HS-5 (cell line): ENCODE data around the gene SGMS1.

Experiments used
- DNase-seq: peaks from one replicate; pipeline ENCODE4 v3.0.0-alpha.2; 2012; ENCODE audit warnings: low read depth

The SGMS1 gene

GRCh38 chr10:50613150-50613549 is 10.6 kb downstream of the SGMS1 start:
- no peak for DNase-seq

GRCh38 chr10:50610368-50610767 is 13.4 kb downstream of the SGMS1 start:
- DNase-seq, result no peak

GRCh38 chr10:50607356-50607925 is 16.3 kb downstream of the SGMS1 start:
- DNase-seq, result no peak

GRCh38 chr10:50605951-50606270 is 17.8 kb downstream of the SGMS1 start:
- DNase-seq, result no peak

GRCh38 chr10:50605269-50605950 is 18.3 kb downstream of the SGMS1 start:
- no peak for DNase-seq

GRCh38 chr10:50604809-50605208 is 18.9 kb downstream of the SGMS1 start:
- DNase-seq, result no peak

GRCh38 chr10:50604049-50604640 is 19.6 kb downstream of the SGMS1 start:
- DNase-seq, result no peak

- no peak for DNase-seq
Observed at GRCh38 chr10:50603151-50603850, 20.5 kb downstream of the SGMS1 start.

GRCh38 chr10:50601974-50602373 is 21.8 kb downstream of the SGMS1 start:
- no peak for DNase-seq

- no peak for DNase-seq
Observed at GRCh38 chr10:50600831-50601477, 22.8 kb downstream of the SGMS1 start.

- DNase-seq, result no peak
Observed at GRCh38 chr10:50600286-50600685, 23.5 kb downstream of the SGMS1 start.

- no peak for DNase-seq
Observed at GRCh38 chr10:50596897-50597296, 26.9 kb downstream of the SGMS1 start.

GRCh38 chr10:50596456-50596855 is 27.3 kb downstream of the SGMS1 start:
- DNase-seq, result no peak

- DNase-seq, result no peak
Observed at GRCh38 chr10:50595785-50596184, 28.0 kb downstream of the SGMS1 start.

- no peak for DNase-seq
Observed at GRCh38 chr10:50593523-50594376, 30.0 kb downstream of the SGMS1 start.

GRCh38 chr10:50592961-50593418 is 30.8 kb downstream of the SGMS1 start:
- no peak for DNase-seq

- no peak for DNase-seq
Observed at GRCh38 chr10:50590935-50591334, 32.8 kb downstream of the SGMS1 start.

GRCh38 chr10:50586740-50587088 is 37.0 kb downstream of the SGMS1 start:
- DNase-seq, result no peak

- no peak for DNase-seq
Observed at GRCh38 chr10:50585921-50586739, 37.6 kb downstream of the SGMS1 start.
